H54 (cell line): ENCODE results near the gene RAB7A.
A peak's percentile ranks its signal among the peaks of the same experiment; 100 is the strongest.
"Not testable (repeated sequence)": the region's sequence is repeated elsewhere in the genome, so short reads cannot be mapped to it uniquely, and the experiment has no call there.

Experiments
- DNase-seq: peaks from one replicate; pipeline ENCODE4 v3.0.0; 2011; ENCODE audit warnings: low spot score, mixed read lengths; ENCODE audit not compliant: insufficient read length
- FAIRE-seq: peaks from 3 replicates; lab custom pipeline; 2011; peaks lifted over from hg19 to GRCh38; lab: Jason Lieb, UNC
- POLR2A ChIP-seq: IDR thresholded peaks from 2 replicates; pipeline ENCODE4 v1.6.1; 2011; ENCODE audit warnings: low read depth, mild to moderate bottlenecking, low read length

The RAB7A gene

GRCh38 chr3:128727996-128728395, 2.0 kb downstream of the RAB7A start:
- no peak for TF ChIP-seq POLR2A
- DNase-seq (peak; percentile 35), FAIRE-seq (no peak)

- not testable (repeated sequence) for DNase-seq, FAIRE-seq
Measured at GRCh38 chr3:128728521-128728920, 2.5 kb downstream of the RAB7A start.

GRCh38 chr3:128730471-128730870, 4.5 kb downstream of the RAB7A start:
- DNase-seq (no peak), FAIRE-seq (no peak)
- no peak for TF ChIP-seq POLR2A

- DNase-seq (no peak), FAIRE-seq (no peak)
- TF ChIP-seq POLR2A = no peak
Measured at GRCh38 chr3:128734523-128735189, 8.7 kb downstream of the RAB7A start.

- FAIRE-seq = no peak
- no peak for TF ChIP-seq POLR2A
- DNase-seq = no peak
Measured at GRCh38 chr3:128735287-128735686, 9.3 kb downstream of the RAB7A start.

GRCh38 chr3:128735884-128736283, 9.9 kb downstream of the RAB7A start:
- no peak for TF ChIP-seq POLR2A
- FAIRE-seq = no peak
- no peak for DNase-seq

GRCh38 chr3:128736601-128737000, 10.6 kb downstream of the RAB7A start:
- no peak for FAIRE-seq
- no peak for TF ChIP-seq POLR2A
- no peak for DNase-seq

- FAIRE-seq (no peak), DNase-seq (no peak)
- no peak for TF ChIP-seq POLR2A
Measured at GRCh38 chr3:128740621-128741020, 14.6 kb downstream of the RAB7A start.

- no peak for DNase-seq
- TF ChIP-seq POLR2A = no peak
- no peak for FAIRE-seq
Measured at GRCh38 chr3:128742821-128743594, 17.0 kb downstream of the RAB7A start.

- DNase-seq = no peak
- no peak for TF ChIP-seq POLR2A
Measured at GRCh38 chr3:128745742-128746141, 19.8 kb downstream of the RAB7A start.

GRCh38 chr3:128746881-128747280, 20.9 kb downstream of the RAB7A start:
- no peak for DNase-seq

More at GRCh38 chr3:128745742-128746141, 19.8 kb downstream of the RAB7A start:
- FAIRE-seq = no peak

GRCh38 chr3:128748557-128748956, 22.6 kb downstream of the RAB7A start:
- DNase-seq = no peak
- no peak for FAIRE-seq
- TF ChIP-seq POLR2A = no peak

More at GRCh38 chr3:128746881-128747280, 20.9 kb downstream of the RAB7A start:
- no peak for FAIRE-seq
- no peak for TF ChIP-seq POLR2A

- FAIRE-seq (no peak), DNase-seq (no peak)
- TF ChIP-seq POLR2A = no peak
Measured at GRCh38 chr3:128749035-128749434, 23.1 kb downstream of the RAB7A start.

GRCh38 chr3:128749561-128749960, 23.6 kb downstream of the RAB7A start:
- not testable (repeated sequence) for DNase-seq, FAIRE-seq

GRCh38 chr3:128753715-128754114, 27.7 kb downstream of the RAB7A start:
- peak; percentile 27 for FAIRE-seq
- no peak for TF ChIP-seq POLR2A
- DNase-seq = no peak
